Uterus (tissue), 4 donors: ENCODE data around the gene SLC6A6. TPM values are rescaled to one million over a fixed set of nuclear protein-coding genes. Genes with fewer than 3 reads are reported as not detected.

Experiments
- DNase-seq, 2 donors: peaks; one replicate each; pipeline ENCODE4 v3.0.0-alpha.2; 2019 to 2020
- H3K27ac ChIP-seq, 2 donors: fragments of 200-600 bp; sonication (generic); 1 replicate in 1 of 2; 2 replicates in 1 of 2; pipeline ENCODE4 v1.5.1; 2016 to 2018
- H3K27me3 ChIP-seq, 2 donors: fragments of 200-600 bp; sonication (generic); one replicate each; pipeline ENCODE4 v1.5.1; 2018 to 2019; ENCODE audit warnings: control low read depth in 1 of 2
- H3K36me3 ChIP-seq, 2 donors: fragments of 200-600 bp; sonication (generic); one replicate each; pipeline ENCODE4 v1.5.1; 2019; ENCODE audit warnings: control low read depth in 1 of 2
- H3K4me1 ChIP-seq, 2 donors: fragments of 200-600 bp; sonication (generic); one replicate each; pipeline ENCODE4 v1.5.1; 2018 to 2019; ENCODE audit warnings: control low read depth in 1 of 2
- H3K4me3 ChIP-seq, 2 donors: fragments of 200-600 bp; sonication (generic); 1 replicate in 1 of 2; 2 replicates in 1 of 2; pipeline ENCODE4 v1.5.1; 2018 to 2019; ENCODE audit warnings: mild to moderate bottlenecking in 1 of 2
- H3K9me3 ChIP-seq, 2 donors: fragments of 200-600 bp; sonication (generic); one replicate each; pipeline ENCODE4 v1.5.1; 2019; ENCODE audit warnings: control low read depth in 1 of 2
- CTCF ChIP-seq, 4 experiments: fragments of 200-600 bp in 2 of 4; fragments of 450-650 bp in 2 of 4; sonication (generic) in 2 of 4; IDR thresholded peaks; one replicate each; pipeline ENCODE4 v1.5.1; 2016 to 2019; ENCODE audit warnings: antibody characterized with exemption in 4 of 4, mild to moderate bottlenecking in 2 of 4, moderate library complexity in 1 of 4
- POLR2A ChIP-seq, 2 donors: fragments of 450-650 bp; IDR thresholded peaks; one replicate each; pipeline ENCODE4 v1.6.1; 2016; ENCODE audit warnings: antibody characterized with exemption in 2 of 2, mild to moderate bottlenecking in 1 of 2, moderate library complexity in 1 of 2
- intact Hi-C: fragments of 100-400 bp; cut with DNase I; formaldehyde crosslinking; loops from one replicate; pipeline ENCODE4 v1.15.1; 2023; ENCODE audit warnings: low total_unique reads
- total RNA-seq, 4 donors: library from RNA; depleted of rRNA in 3 of 4; stranded (reverse); fragments of >200 nt in 3 of 4; gene quantifications; one replicate each; pipeline versions ENCODE4 v1.1.0 to v1.2.4, GENCODE V29; 2014 to 2023
- donor health status: DM: yes; HTN: yes; CAD: no.

Gene SLC6A6
- total RNA-seq, 4 donors from 2014 or later, result 15.9 to 37.5 (median 18.0) TPM

DNA sequence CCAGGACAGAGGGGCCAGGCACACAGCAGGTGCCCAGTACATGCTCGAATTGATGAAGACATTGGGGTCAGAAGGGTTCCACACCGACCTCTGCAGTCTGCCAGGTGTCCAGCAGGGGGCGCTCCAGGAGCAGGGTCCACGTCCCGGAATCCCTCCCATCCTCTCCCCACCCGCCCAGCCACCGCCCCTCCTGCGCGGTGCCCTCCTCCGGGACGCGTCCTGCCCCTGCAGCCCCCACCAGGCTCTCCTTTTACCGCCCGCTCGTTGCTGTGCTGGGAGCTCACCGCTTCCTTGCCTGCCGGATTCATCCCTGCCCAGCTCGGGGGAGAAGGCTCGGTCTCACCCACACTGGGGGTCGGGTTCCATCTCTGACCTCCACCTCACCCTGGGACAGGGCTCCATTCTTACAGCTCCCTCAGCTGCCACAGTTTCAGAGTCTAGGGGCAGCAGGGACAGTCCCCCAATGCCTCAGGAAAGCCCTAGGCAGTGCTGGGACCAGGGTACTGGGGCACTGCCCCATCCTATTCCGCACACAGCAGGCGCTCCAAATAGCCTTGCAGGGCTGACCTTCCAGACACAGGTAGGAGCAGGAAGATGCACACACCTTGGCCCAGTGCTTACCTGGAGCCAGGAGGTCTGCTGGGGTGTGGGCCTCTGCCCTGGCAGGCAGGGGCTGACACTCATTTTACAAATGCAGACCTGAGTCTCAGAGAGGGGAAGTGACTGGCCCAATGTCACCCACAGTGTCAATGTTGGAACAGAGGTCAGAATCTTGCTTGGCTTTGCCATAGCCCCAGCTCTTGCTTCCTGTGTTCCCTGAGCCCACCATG, 106.8 kb downstream of the SLC6A6 start:
- DNase-seq, result peak; percentile 70 to 73
- intact Hi-C loops, result no loop called here
- H3K4me1 ChIP-seq, result no peaks in the 10 kb centered on the region
- H3K9me3 ChIP-seq, result no peaks in the 10 kb centered on the region
- no peaks in the 10 kb centered on the region for H3K36me3 ChIP-seq
- H3K27ac ChIP-seq, result no peak overlapping the region
- no peaks in the 10 kb centered on the region for H3K27me3 ChIP-seq
- TF ChIP-seq POLR2A (IDR thresholded peaks at IDR 0.05) (no peak), CTCF (IDR thresholded peaks at IDR 0.05) (peak; percentile 72 to 98 (median 86))
- H3K4me3 ChIP-seq, result no peak overlapping the region

GRCh38 chr3:14509796-14510100, 107.3 kb downstream of the SLC6A6 start:
- TF ChIP-seq CTCF (IDR thresholded peaks at IDR 0.05), result no peak
- TF ChIP-seq POLR2A (IDR thresholded peaks at IDR 0.05), result no peak
- no peak overlapping the region for H3K27ac ChIP-seq
- no peak overlapping the region for H3K4me3 ChIP-seq
- no peaks in the 10 kb centered on the region for H3K4me1 ChIP-seq
- H3K9me3 ChIP-seq, result no peaks in the 10 kb centered on the region
- intact Hi-C loops, result no loop called here
- H3K27me3 ChIP-seq, result no peaks in the 10 kb centered on the region
- H3K36me3 ChIP-seq, result no peaks in the 10 kb centered on the region
- peak; percentile 10 to 11 for DNase-seq

DNA sequence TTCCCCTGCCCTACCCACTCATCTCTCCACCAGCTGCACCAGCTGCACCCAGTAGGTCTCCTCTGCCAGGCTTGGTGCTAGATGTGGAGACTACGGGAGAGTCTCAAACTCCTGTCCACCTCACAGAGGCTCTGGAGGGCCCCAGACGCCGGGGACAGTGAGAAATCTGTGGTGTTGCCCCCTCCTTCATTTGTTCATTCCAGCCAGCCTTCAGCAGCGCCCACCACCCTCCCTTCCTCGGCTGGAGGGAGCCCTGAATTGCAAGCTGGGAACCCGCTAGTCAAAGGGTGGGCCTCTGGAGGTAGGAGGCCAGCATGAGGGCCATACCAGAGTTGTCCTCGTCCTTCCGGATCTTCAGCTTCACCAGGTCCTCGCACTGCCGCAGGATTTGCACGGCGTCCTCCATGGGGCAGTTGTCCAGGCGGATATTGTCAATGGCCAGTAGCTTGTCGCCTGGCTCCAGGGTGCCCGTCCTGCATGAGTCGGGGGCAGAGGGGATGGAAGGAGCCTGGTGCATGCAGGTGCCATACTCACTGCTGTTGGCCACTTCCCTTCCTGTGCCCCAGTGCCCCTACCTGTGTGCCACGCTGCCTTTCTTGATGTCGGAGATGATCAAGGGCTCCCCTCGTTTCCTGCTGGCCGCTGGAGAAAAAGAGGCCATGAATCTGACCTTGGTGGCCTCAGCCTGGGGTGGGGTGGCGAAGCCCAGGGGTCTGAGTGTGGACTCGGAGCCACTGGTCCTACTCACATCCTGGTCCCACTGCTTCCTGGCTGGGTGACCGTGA, 108.6 kb downstream of the SLC6A6 start:
- H3K9me3 ChIP-seq, result no peaks in the 10 kb centered on the region
- no peak for TF ChIP-seq POLR2A (IDR thresholded peaks at IDR 0.05)
- no peak for TF ChIP-seq CTCF (IDR thresholded peaks at IDR 0.05)
- intact Hi-C loops, result no loop called here
- no peaks in the 10 kb centered on the region for H3K27me3 ChIP-seq
- no peaks in the 10 kb centered on the region for H3K4me1 ChIP-seq
- H3K36me3 ChIP-seq, result no peaks in the 10 kb centered on the region
- peak; percentile 8 to 14 for DNase-seq
- H3K27ac ChIP-seq, result no peak overlapping the region
- H3K4me3 ChIP-seq, result no peak overlapping the region

- Histone ChIP-seq H3K9me3 (no peaks in the 10 kb centered on the region), H3K27ac (no peak overlapping the region), H3K27me3 (no peaks in the 10 kb centered on the region), H3K4me1 (no peaks in the 10 kb centered on the region), H3K4me3 (no peak overlapping the region), H3K36me3 (no peaks in the 10 kb centered on the region)
- peak; percentile 9 to 10 for DNase-seq
- intact Hi-C loops, result no loop called here
- TF ChIP-seq POLR2A (IDR thresholded peaks at IDR 0.05) (no peak), CTCF (IDR thresholded peaks at IDR 0.05) (no peak)
Measured at GRCh38 chr3:14511623-14512280, 109.3 kb downstream of the SLC6A6 start.
